Inflammatory macrophage (primary cell): ENCODE data around the gene HSPA1B.
"Not testable (repeated sequence)": the region's sequence is repeated elsewhere in the genome, so short reads cannot be mapped to it uniquely, and the experiment has no call there.

Source experiments
- DNase-seq, 2 donors: peaks; one replicate each; pipeline ENCODE4 v3.0.0-alpha.2; 2020 to 2022

Gene HSPA1B

GRCh38 chr6:31829633-31830283, 2.2 kb downstream of the HSPA1B start:
- peak in 1 of 2 donors; percentile 71 for DNase-seq

GRCh38 chr6:31830886-31831335, 3.4 kb downstream of the HSPA1B start:
- no peak for DNase-seq

- DNase-seq: peak; percentile 60 to 66
These were observed 4.0 kb downstream of the HSPA1B start for GRCh38 chr6:31831350-31832215.

GRCh38 chr6:31834367-31835250, 7.1 kb downstream of the HSPA1B start:
- DNase-seq: peak; percentile 82 to 88

- DNase-seq: peak in 1 of 2 donors; percentile 11
These were observed 8.5 kb downstream of the HSPA1B start for GRCh38 chr6:31836047-31836473.

- DNase-seq: peak; percentile 58
These were observed 9.2 kb downstream of the HSPA1B start for GRCh38 chr6:31836474-31837368.

GRCh38 chr6:31837369-31838113, 10.0 kb downstream of the HSPA1B start:
- DNase-seq: no peak

- not testable (repeated sequence) for DNase-seq
These were observed 10.6 kb downstream of the HSPA1B start for GRCh38 chr6:31838114-31838553.

- DNase-seq: no peak
These were observed 11.4 kb downstream of the HSPA1B start for GRCh38 chr6:31838968-31839367.

- not testable (repeated sequence) for DNase-seq
These were observed 12.2 kb downstream of the HSPA1B start for GRCh38 chr6:31839779-31840126.

GRCh38 chr6:31842053-31842452, 14.5 kb downstream of the HSPA1B start:
- no peak for DNase-seq

GRCh38 chr6:31844507-31844906, 17.0 kb downstream of the HSPA1B start:
- DNase-seq: no peak

- no peak for DNase-seq
These were observed 19.9 kb downstream of the HSPA1B start for GRCh38 chr6:31847276-31847978.

- no peak for DNase-seq
These were observed 23.4 kb downstream of the HSPA1B start for GRCh38 chr6:31850765-31851484.

GRCh38 chr6:31851485-31851832, 23.9 kb downstream of the HSPA1B start:
- no peak for DNase-seq

- not testable (repeated sequence) for DNase-seq
These were observed 24.6 kb downstream of the HSPA1B start for GRCh38 chr6:31851980-31852718.

GRCh38 chr6:31857774-31858173, 30.2 kb downstream of the HSPA1B start:
- DNase-seq: not testable (repeated sequence)

GRCh38 chr6:31858707-31859106, 31.2 kb downstream of the HSPA1B start:
- DNase-seq: no peak

GRCh38 chr6:31859923-31860322, 32.4 kb downstream of the HSPA1B start:
- DNase-seq: no peak
